K562 (cell line): ENCODE results near the gene DEPP1. TPM values are rescaled to one million over a fixed set of nuclear protein-coding genes. Genes with fewer than 3 reads are reported as not detected.

Experiments
- polyA plus RNA-seq, 8 experiments: library from polyadenylated mRNA; depleted of rRNA in 4 of 8; stranded (reverse) in 5 of 8; unstranded in 3 of 8; fragments of >200 nt; fragmentation: Nextera tagmentation in 2 of 8; fragmentation: Illumina TruSeq in 1 of 8; extraction: Ambion mirVana in 2 of 8; extraction: Trizol in 1 of 8; gene quantifications; 2 replicates each; pipeline versions ENCODE4 v1.2.1 to v1.2.3, GENCODE V29; 2011 to 2014; ENCODE audit warnings: inconsistent platforms in 1 of 8, missing spikeins in 1 of 8
- total RNA-seq, 7 experiments: library from RNA; depleted of rRNA in 6 of 7; stranded (reverse); fragments of >200 nt in 6 of 7; fragmentation: Illumina TruSeq in 2 of 7; extraction: Trizol in 2 of 7; gene quantifications; 2 replicates each; pipeline versions ENCODE4 v1.2.1 to v1.2.3, GENCODE V29; 2011 to 2021; ENCODE audit warnings: low replicate concordance in 1 of 7
- TF ChIP-seq, protein P1 (sequence below): fragments of 200-600 bp; sonication (generic); IDR thresholded peaks from one replicate; pipeline ENCODE4 v1.6.1; 2012; ENCODE audit warnings: mild to moderate bottlenecking, low read depth, low read length, inconsistent platforms

Gene DEPP1
- total and polyA plus RNA-seq, 9 of the 15 experiments (the other 6 are each of a cell fraction or from before 2014, with no cell fraction given) = 0.04 to 0.54 (median 0.20) TPM; not detected in 1

DNA sequence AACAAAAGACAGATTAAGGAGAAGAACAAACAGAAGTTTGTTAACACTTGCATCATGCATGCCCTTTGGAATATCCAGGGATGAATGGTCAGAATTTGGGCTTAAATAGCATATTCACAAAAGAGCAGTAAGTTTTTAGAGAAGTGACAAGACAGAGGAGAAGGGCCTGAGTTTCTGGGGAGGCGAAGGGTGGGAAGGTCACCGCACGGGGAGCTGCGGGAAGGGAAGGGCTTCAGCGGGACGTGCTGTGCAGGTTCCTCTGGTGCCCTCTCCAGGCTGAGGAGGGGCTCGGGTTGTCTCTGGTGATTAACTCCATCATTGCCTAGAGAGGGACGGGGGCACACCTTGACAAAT is 11.7 kb upstream of the DEPP1 start (continued):
- TF ChIP-seq, protein P1, sequence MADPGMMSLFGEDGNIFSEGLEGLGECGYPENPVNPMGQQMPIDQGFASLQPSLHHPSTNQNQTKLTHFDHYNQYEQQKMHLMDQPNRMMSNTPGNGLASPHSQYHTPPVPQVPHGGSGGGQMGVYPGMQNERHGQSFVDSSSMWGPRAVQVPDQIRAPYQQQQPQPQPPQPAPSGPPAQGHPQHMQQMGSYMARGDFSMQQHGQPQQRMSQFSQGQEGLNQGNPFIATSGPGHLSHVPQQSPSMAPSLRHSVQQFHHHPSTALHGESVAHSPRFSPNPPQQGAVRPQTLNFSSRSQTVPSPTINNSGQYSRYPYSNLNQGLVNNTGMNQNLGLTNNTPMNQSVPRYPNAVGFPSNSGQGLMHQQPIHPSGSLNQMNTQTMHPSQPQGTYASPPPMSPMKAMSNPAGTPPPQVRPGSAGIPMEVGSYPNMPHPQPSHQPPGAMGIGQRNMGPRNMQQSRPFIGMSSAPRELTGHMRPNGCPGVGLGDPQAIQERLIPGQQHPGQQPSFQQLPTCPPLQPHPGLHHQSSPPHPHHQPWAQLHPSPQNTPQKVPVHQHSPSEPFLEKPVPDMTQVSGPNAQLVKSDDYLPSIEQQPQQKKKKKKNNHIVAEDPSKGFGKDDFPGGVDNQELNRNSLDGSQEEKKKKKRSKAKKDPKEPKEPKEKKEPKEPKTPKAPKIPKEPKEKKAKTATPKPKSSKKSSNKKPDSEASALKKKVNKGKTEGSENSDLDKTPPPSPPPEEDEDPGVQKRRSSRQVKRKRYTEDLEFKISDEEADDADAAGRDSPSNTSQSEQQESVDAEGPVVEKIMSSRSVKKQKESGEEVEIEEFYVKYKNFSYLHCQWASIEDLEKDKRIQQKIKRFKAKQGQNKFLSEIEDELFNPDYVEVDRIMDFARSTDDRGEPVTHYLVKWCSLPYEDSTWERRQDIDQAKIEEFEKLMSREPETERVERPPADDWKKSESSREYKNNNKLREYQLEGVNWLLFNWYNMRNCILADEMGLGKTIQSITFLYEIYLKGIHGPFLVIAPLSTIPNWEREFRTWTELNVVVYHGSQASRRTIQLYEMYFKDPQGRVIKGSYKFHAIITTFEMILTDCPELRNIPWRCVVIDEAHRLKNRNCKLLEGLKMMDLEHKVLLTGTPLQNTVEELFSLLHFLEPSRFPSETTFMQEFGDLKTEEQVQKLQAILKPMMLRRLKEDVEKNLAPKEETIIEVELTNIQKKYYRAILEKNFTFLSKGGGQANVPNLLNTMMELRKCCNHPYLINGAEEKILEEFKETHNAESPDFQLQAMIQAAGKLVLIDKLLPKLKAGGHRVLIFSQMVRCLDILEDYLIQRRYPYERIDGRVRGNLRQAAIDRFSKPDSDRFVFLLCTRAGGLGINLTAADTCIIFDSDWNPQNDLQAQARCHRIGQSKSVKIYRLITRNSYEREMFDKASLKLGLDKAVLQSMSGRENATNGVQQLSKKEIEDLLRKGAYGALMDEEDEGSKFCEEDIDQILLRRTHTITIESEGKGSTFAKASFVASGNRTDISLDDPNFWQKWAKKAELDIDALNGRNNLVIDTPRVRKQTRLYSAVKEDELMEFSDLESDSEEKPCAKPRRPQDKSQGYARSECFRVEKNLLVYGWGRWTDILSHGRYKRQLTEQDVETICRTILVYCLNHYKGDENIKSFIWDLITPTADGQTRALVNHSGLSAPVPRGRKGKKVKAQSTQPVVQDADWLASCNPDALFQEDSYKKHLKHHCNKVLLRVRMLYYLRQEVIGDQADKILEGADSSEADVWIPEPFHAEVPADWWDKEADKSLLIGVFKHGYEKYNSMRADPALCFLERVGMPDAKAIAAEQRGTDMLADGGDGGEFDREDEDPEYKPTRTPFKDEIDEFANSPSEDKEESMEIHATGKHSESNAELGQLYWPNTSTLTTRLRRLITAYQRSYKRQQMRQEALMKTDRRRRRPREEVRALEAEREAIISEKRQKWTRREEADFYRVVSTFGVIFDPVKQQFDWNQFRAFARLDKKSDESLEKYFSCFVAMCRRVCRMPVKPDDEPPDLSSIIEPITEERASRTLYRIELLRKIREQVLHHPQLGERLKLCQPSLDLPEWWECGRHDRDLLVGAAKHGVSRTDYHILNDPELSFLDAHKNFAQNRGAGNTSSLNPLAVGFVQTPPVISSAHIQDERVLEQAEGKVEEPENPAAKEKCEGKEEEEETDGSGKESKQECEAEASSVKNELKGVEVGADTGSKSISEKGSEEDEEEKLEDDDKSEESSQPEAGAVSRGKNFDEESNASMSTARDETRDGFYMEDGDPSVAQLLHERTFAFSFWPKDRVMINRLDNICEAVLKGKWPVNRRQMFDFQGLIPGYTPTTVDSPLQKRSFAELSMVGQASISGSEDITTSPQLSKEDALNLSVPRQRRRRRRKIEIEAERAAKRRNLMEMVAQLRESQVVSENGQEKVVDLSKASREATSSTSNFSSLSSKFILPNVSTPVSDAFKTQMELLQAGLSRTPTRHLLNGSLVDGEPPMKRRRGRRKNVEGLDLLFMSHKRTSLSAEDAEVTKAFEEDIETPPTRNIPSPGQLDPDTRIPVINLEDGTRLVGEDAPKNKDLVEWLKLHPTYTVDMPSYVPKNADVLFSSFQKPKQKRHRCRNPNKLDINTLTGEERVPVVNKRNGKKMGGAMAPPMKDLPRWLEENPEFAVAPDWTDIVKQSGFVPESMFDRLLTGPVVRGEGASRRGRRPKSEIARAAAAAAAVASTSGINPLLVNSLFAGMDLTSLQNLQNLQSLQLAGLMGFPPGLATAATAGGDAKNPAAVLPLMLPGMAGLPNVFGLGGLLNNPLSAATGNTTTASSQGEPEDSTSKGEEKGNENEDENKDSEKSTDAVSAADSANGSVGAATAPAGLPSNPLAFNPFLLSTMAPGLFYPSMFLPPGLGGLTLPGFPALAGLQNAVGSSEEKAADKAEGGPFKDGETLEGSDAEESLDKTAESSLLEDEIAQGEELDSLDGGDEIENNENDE = no peak
